Muscle layer of colon (tissue), 2 donors: ENCODE data around the gene SETMAR.
"Not testable (repeated sequence)": the region's sequence is repeated elsewhere in the genome, so short reads cannot be mapped to it uniquely, and the experiment has no call there.

ENCODE experiments used
- H3K27ac ChIP-seq: one replicate; pipeline ENCODE4 v1.7.0; 2013; ENCODE audit warnings: low read depth, mild to moderate bottlenecking, low read length, moderate library complexity
- H3K27me3 ChIP-seq, 2 donors: one replicate each; pipeline ENCODE4 v1.7.0; 2013; ENCODE audit warnings: low read length in 2 of 2, mild to moderate bottlenecking in 2 of 2; ENCODE audit not compliant: insufficient read depth in 2 of 2, control insufficient read depth in 1 of 2
- H3K36me3 ChIP-seq: one replicate; pipeline ENCODE4 v1.7.0; 2013; ENCODE audit warnings: mild to moderate bottlenecking, low read length; ENCODE audit not compliant: insufficient read depth
- H3K4me1 ChIP-seq: one replicate; pipeline ENCODE4 v1.7.0; 2013; ENCODE audit warnings: mild to moderate bottlenecking, low read length; ENCODE audit not compliant: insufficient read depth
- H3K4me3 ChIP-seq, 2 donors: one replicate each; pipeline ENCODE4 v1.7.0; 2013; ENCODE audit warnings: low read length in 2 of 2, low read depth in 1 of 2, mild to moderate bottlenecking in 1 of 2, moderate library complexity in 1 of 2
- H3K9ac ChIP-seq: one replicate; pipeline ENCODE4 v1.7.0; 2013; ENCODE audit warnings: low read length
- H3K9me3 ChIP-seq: one replicate; pipeline ENCODE4 v1.7.0; 2013; ENCODE audit warnings: mild to moderate bottlenecking, low read length
- donor health status: abdominal sarcoma.
- donor health status: Adenocarcinoma of cecum.

The SETMAR gene

GRCh38 chr3:4294616-4295327, 8.4 kb upstream of the SETMAR start:
- Histone ChIP-seq H3K9ac (no peak overlapping the region), H3K27ac (no peak overlapping the region), H3K4me3 (no peak overlapping the region), H3K27me3 (no peaks in the 10 kb centered on the region), H3K9me3 (no peaks in the 10 kb centered on the region), H3K36me3 (no peaks in the 10 kb centered on the region), H3K4me1 (no peaks in the 10 kb centered on the region)

GRCh38 chr3:4296454-4296853, 6.7 kb upstream of the SETMAR start:
- not testable (repeated sequence) for H3K36me3 ChIP-seq, H3K9ac ChIP-seq, H3K27ac ChIP-seq, H3K27me3 ChIP-seq, H3K4me1 ChIP-seq, H3K4me3 ChIP-seq, H3K9me3 ChIP-seq

GRCh38 chr3:4297486-4297885, 5.7 kb upstream of the SETMAR start:
- no peak overlapping the region for H3K4me3 ChIP-seq
- H3K9me3 ChIP-seq: no peaks in the 10 kb centered on the region
- H3K27ac ChIP-seq: no peak overlapping the region
- no peaks in the 10 kb centered on the region for H3K4me1 ChIP-seq
- H3K9ac ChIP-seq: no peak overlapping the region
- no peaks in the 10 kb centered on the region for H3K36me3 ChIP-seq
- H3K27me3 ChIP-seq: no peaks in the 10 kb centered on the region

- peak overlapping the region; percentile 75 to 99 for H3K4me3 ChIP-seq
- H3K27me3 ChIP-seq: no peaks in the 10 kb centered on the region
- H3K9me3 ChIP-seq: no peaks in the 10 kb centered on the region
- peak overlapping the region; percentile 83 for H3K9ac ChIP-seq
- H3K27ac ChIP-seq: peak overlapping the region; percentile 77
- no peaks in the 10 kb centered on the region for H3K36me3 ChIP-seq
- peaks cover 34% of the 10 kb centered on the region for H3K4me1 ChIP-seq
These were observed 422 bp upstream of the SETMAR start for GRCh38 chr3:4302747-4303146.

- not testable (repeated sequence) for H3K36me3 ChIP-seq, H3K4me3 ChIP-seq, H3K9ac ChIP-seq, H3K27me3 ChIP-seq, H3K9me3 ChIP-seq, H3K27ac ChIP-seq
- H3K4me1 ChIP-seq: peaks cover 34% of the 10 kb centered on the region
These were observed 2.0 kb downstream of the SETMAR start for GRCh38 chr3:4305210-4305609.

- Histone ChIP-seq H3K4me3 (no peak overlapping the region), H3K27ac (no peak overlapping the region), H3K4me1 (peaks cover 34% of the 10 kb centered on the region)
These were observed 2.9 kb downstream of the SETMAR start for GRCh38 chr3:4306091-4306490.

GRCh38 chr3:4306860-4307259, 3.7 kb downstream of the SETMAR start:
- no peaks in the 10 kb centered on the region for H3K36me3 ChIP-seq
- peak overlapping the region; percentile 0 for H3K27ac ChIP-seq
- no peak overlapping the region for H3K4me3 ChIP-seq
- H3K27me3 ChIP-seq: no peaks in the 10 kb centered on the region
- H3K9ac ChIP-seq: no peak overlapping the region
- peaks cover 34% of the 10 kb centered on the region for H3K4me1 ChIP-seq
- H3K9me3 ChIP-seq: no peaks in the 10 kb centered on the region

More at GRCh38 chr3:4306091-4306490, 2.9 kb downstream of the SETMAR start:
- Histone ChIP-seq H3K9me3 (no peaks in the 10 kb centered on the region), H3K9ac (no peak overlapping the region), H3K27me3 (no peaks in the 10 kb centered on the region), H3K36me3 (no peaks in the 10 kb centered on the region)

GRCh38 chr3:4309491-4310128, 6.4 kb downstream of the SETMAR start:
- no peaks in the 10 kb centered on the region for H3K27me3 ChIP-seq
- no peak overlapping the region for H3K9ac ChIP-seq
- no peak overlapping the region for H3K4me3 ChIP-seq
- peaks cover 27% of the 10 kb centered on the region for H3K4me1 ChIP-seq
- H3K36me3 ChIP-seq: no peaks in the 10 kb centered on the region
- H3K27ac ChIP-seq: no peak overlapping the region
- H3K9me3 ChIP-seq: no peaks in the 10 kb centered on the region

GRCh38 chr3:4310971-4311370, 7.8 kb downstream of the SETMAR start:
- no peaks in the 10 kb centered on the region for H3K36me3 ChIP-seq
- no peaks in the 10 kb centered on the region for H3K27me3 ChIP-seq
- H3K4me1 ChIP-seq: peaks cover 15% of the 10 kb centered on the region
- H3K9me3 ChIP-seq: no peaks in the 10 kb centered on the region
- H3K9ac ChIP-seq: no peak overlapping the region
- H3K4me3 ChIP-seq: no peak overlapping the region
- H3K27ac ChIP-seq: no peak overlapping the region

GRCh38 chr3:4311496-4311895, 8.3 kb downstream of the SETMAR start:
- Histone ChIP-seq H3K27me3 (no peaks in the 10 kb centered on the region), H3K4me1 (peaks cover 12% of the 10 kb centered on the region), H3K36me3 (no peaks in the 10 kb centered on the region), H3K27ac (no peak overlapping the region), H3K9me3 (no peaks in the 10 kb centered on the region), H3K9ac (no peak overlapping the region), H3K4me3 (no peak overlapping the region)

- Histone ChIP-seq H3K27me3 (no peaks in the 10 kb centered on the region), H3K9ac (no peak overlapping the region), H3K27ac (no peak overlapping the region), H3K4me1 (no peaks in the 10 kb centered on the region), H3K4me3 (no peak overlapping the region), H3K9me3 (no peaks in the 10 kb centered on the region), H3K36me3 (peaks cover 3% of the 10 kb centered on the region)
These were observed 10.6 kb downstream of the SETMAR start for GRCh38 chr3:4313606-4314293.
